Activated T-cell treated with anti-CD3 and anti-CD28 coated beads for 4 hours (primary cell): ENCODE data around the gene GCN1.
A peak's percentile ranks its signal among the peaks of the same experiment; 100 is the strongest.

Source experiments
- DNase-seq: peaks from one replicate; pipeline ENCODE4 v3.0.0-alpha.2; 2020

GCN1 gene

GRCh38 chr12:120140603-120141002 lies 53.9 kb downstream of the GCN1 start:
- DNase-seq: no peak

- no peak for DNase-seq
Observed at GRCh38 chr12:120139958-120140357, 54.6 kb downstream of the GCN1 start.

DNA sequence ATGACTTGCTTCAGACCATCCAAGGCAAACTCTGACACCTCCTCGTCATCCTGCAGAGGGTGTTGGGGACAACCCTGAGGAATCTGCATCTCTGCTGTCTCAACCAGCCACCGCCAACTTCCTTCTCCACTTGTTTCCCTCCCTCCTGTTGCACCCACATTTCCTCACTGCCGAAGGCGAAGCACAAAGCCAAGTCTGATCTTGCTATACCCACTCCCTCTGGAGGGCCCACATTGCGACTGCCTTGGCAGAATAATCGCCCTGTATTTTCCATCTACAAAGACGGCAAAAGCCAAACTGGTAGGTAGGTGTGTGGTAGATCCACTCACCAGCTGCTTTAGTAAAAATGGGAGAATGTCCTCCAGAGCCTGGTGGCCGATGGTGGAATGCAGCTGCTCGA lies 56.1 kb downstream of the GCN1 start:
- no peak for DNase-seq

DNA sequence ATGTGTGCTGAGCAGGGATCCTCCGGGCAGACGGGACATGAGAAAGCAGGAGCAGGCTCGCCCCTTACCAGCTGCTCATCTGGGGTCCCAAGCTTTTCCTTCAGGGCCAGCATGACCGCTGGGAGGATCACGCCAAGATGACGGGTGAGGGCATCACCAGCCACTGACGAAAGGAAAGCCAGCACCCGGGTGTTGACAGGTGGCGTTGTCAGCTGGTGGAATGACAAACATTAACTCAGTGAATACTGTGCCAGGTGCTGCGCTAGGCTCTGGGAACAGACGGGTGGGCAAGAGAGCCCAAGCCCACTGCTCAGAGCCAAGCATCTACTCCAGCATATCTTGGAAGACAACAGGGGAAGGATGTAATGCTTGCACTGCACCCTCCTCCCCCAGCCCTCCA lies 56.7 kb downstream of the GCN1 start:
- DNase-seq: no peak

DNA sequence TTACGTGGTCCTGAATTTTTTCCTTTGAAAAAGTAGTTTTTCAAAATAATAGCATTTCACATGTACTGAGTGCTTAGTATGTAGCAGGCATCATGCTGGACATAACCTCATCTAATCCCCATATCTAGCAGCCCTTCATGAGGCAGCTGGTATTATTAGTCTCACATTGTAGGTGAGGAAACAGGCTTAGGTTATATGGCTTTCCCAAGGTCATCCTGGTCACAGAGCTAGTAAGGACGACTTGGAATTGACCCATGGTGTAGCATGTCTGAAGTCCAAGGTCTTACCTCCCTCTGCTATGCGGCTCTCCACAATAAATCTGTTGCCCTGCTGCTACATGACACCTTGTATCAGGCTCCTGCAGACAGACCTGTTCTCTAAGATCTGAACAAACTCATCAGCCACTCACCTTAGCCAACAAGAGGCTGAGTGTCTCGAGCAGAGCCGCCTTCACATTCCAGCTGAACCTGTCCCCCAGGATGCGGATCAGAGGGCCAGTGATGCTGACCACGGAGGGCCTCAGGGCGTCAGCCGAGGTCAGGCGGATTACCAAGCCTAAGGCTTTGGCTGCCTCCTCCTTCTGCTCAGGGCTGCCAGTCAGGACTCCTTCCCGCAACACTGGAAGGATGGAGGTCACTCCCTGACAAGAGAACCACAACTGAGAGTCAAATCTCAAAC lies 58.3 kb downstream of the GCN1 start:
- no peak for DNase-seq

DNA sequence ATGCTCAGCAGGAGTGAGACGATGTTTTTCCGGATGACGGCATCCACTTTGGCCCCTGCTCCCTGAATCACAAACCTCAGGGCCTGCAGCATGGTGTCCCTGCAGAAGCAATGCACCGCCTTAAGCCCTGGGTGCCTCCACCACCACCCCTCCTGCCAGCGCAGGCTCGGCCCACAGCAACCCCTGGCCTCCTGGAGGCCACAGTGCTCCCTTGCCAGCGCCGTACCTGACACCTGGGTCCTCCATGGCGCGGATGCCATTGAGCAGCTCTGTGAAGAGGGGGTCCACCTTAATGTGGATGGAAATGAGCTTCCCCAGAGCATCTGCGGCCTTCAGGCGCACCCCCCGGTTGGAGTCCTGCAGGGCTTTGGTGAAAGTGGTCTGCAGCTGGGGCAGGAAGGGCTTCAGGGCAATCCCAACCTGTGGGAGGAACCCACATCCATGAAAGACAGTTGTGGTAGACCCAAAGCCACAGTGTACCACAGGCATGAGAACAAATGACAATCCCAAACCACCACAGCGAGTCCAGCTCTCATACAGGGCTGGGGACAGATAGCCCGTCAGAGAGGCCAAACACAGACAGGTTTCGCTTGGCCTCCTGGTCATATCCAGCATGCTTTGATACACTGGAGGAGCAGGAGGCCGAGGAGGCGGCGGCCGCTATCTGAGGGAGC lies 60.1 kb downstream of the GCN1 start:
- DNase-seq: no peak

GRCh38 chr12:120132863-120133385 lies 61.6 kb downstream of the GCN1 start:
- DNase-seq: no peak

DNA sequence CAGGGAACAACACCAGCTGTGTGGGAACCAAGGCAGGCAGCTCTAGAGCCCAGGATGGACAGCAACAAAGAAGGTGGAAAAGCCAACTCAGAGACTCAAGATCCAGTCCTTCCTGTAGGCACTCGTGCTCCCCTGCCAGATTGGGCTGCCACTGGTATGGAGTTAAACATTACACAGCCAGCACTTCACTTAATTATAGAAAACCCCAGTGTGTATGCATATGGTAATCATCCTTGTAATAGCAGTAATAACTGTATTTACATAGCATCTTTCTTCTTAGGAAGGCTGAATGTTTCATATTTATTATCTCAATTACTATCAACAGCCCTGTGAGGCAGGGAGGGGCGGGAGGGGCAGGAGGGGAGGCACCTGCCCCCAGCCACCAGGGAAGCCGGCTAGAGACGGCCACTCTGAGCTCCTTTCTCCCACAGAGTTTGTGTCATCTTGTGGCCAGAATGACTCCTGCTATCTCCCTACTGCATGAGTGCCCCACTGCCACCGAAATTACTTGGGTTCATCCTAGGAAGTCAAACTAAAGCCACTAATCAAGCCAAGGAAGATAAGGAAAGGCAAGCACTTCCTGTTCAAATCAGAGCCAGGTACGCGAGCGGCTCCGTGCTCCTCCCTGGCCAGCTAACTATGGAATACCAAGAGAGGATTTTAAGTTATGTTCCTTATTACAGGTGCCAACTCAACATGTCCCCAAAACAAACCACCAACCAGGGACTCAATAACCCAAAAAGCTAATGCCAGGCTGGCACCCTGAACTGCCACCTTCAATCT lies 62.3 kb downstream of the GCN1 start:
- DNase-seq: no peak

GRCh38 chr12:120131116-120131515 lies 63.4 kb downstream of the GCN1 start:
- no peak for DNase-seq

- DNase-seq: no peak
Observed at GRCh38 chr12:120130011-120130410, 64.5 kb downstream of the GCN1 start.

- DNase-seq: no peak
Observed at GRCh38 chr12:120126635-120127005, 67.9 kb downstream of the GCN1 start.

GRCh38 chr12:120125792-120126634 lies 68.5 kb downstream of the GCN1 start:
- no peak for DNase-seq

DNA sequence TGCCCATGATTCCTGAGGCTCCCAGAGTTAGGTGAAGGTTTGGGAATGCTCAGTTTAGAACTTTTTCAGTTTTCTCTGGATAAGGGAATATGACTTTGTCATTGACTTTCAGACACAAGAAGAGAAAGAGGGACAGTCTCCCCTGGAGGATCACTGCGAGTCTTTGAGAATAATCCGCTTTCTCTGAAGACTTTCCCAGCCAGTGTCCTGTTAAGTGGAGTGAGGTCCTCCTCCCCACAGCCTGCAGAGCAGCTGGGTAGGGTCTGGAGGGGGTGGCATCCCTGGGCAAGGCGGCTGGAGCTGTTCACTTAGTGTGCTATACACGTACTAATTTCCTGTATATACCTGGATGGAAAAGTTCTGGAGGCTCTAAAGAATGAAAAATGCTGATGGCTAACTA lies 69.5 kb downstream of the GCN1 start:
- DNase-seq: no peak

DNA sequence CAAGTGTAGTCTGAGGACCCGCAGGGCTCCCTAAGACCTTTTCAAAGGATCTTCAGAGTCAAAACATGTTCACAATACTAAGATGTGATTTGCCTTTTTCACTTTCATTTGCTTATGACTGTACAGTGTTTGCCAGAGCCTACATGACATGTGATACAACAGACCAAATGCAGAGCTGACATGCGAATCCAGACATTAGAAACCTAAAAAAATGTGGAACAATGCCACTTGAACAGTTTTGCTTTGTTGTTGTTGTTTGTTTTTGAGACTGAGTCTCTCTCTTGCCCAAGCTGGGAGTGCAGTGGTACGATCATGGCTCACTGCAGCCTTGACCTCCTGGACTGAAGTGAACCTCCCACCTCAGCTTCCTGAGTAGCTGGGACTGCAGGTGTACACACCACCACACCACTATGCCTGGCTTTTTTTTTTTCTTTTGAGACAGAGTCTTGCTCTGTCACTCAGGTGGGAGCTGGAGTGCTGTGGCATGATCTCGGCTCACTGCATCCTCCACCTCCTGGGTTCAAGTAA lies 72.7 kb downstream of the GCN1 start:
- no peak for DNase-seq

DNA sequence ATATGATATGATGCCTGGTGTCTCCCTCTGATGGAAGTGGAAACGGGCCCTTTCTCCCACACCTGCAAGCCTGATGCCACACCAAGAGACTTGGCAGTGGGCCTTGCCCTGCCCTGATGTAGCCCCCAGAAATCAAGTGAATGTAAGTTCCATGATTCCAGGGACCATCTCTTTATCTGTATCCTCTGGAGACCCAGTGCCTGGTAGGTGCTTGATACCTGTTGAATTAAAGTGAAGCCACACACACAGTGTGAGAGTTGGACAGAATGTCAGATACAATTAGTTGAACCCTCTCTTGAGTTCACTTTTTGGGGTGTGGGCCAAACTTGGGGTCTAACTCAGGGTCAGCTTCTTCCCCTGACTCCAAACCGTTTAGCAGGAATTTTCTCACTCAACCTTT lies 73.2 kb downstream of the GCN1 start:
- no peak for DNase-seq

DNA sequence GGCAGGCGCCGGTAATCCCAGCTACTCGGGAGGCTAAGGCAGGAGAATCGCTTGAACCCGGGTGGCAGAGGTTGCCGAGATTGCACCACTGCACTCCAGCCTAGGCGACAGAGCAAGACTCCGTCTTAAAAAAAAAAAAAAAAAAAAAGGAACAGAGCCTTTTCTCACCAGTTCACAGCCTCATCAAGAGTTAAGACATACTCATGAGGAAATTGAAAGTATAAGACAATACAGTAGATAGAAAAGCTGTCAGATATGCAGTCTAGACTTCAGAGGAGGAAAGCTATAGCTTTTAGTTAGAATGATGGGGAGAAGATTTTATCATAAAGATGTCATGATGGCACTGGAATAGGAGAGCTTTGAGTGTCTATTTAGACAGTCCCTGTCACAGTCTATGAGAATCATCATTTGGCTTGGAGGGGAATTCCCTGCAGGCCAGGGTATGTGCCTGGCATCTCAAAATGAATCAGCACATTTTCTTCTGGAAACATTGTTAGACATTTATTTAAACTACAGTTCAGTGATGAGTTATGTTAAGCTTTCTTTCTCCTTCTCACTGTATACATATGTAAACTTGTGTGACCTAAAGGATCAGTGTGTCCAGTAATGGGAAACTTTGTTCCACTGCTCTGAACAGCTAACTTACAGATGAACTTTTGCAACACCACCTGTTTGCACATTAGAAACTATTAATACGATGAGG lies 75.1 kb downstream of the GCN1 start:
- no peak for DNase-seq

GRCh38 chr12:120118321-120119061 lies 76.0 kb downstream of the GCN1 start:
- DNase-seq: no peak

DNA sequence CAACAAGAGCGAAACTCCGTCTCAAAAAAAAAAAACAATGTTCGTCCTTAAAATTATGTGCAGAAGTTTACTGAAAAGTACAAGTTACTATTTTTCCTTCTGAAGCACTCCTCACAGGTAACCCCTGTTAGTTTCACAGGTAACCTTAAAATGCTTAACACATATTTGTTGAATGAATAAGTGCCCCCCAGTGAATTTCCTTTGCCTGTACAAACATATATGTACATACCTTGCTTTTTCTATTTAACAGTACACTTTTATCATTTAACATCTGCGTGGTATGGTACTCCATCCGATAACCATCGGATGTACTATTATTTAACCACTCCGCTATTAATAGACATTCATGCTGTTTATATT lies 76.6 kb downstream of the GCN1 start:
- no peak for DNase-seq

- peak; percentile 96 for DNase-seq
Observed at GRCh38 chr12:120116792-120117651, 77.5 kb downstream of the GCN1 start.

GRCh38 chr12:120116441-120116791 lies 78.1 kb downstream of the GCN1 start, which contains the start of gene RAB35:
RAB35 (minus strand) TSS chr12:120116753; CDS start chr12:120116650, 103 bp downstream.
- no peak for DNase-seq
